Measurements from ENCODE around the gene UPF1.
A peak's percentile ranks its signal among the peaks of the same experiment; 100 is the strongest.

The UPF1 gene

GRCh38 chr19:18798384-18799352 is 33.1 kb upstream of the UPF1 start:
- TF ChIP-seq CTCF (IDR thresholded peaks at IDR 0.05; ENCODE audit: unreplicated experiment in 3 of 3) = peak in 2 of 3 experiments; percentile 13 to 25

GRCh38 chr19:18799389-18799970 is 32.3 kb upstream of the UPF1 start:
- H3K36me3 Mint-ChIP-seq (ENCODE audit: low read depth) = no peaks in the 10 kb centered on the region
- no peak overlapping the region for H3K4me3 Mint-ChIP-seq
- H3K27ac Mint-ChIP-seq = no peak overlapping the region
- H3K4me1 Mint-ChIP-seq = no peaks in the 10 kb centered on the region
- no peaks in the 10 kb centered on the region for H3K9me3 Mint-ChIP-seq
- peaks cover 55% of the 10 kb centered on the region for H3K27me3 Mint-ChIP-seq (ENCODE audit: low read depth)
- no peak for TF ChIP-seq CTCF (IDR thresholded peaks at IDR 0.05; ENCODE audit: unreplicated experiment in 3 of 3)

More at GRCh38 chr19:18798384-18799352, 33.1 kb upstream of the UPF1 start:
- Mint-ChIP-seq H3K4me3 (no peak overlapping the region), H3K9me3 (no peaks in the 10 kb centered on the region), H3K4me1 (no peaks in the 10 kb centered on the region), H3K27ac (no peak overlapping the region), H3K36me3 (ENCODE audit: low read depth) (no peaks in the 10 kb centered on the region), H3K27me3 (ENCODE audit: low read depth) (peaks cover 60% of the 10 kb centered on the region)

DNA sequence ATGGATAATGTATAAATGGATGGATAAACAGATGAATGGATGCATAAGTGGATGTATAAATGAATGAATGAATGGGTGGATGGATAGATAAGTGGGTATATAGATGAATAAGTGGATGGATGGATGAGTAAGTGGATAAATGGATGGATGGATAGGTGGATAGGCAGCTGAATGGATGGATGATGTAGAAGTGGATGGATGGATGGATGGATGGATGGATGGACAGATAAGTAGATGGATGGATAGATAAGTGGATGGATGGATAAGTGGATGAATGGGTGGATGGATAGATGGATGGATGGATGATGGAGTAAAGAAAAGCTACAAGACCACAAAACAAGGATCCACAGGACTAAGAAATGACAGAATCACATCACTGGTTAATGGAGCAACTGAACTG is 31.7 kb upstream of the UPF1 start:
- Mint-ChIP-seq H3K9me3 (no peaks in the 10 kb centered on the region), H3K4me3 (no peak overlapping the region), H3K27me3 (ENCODE audit: low read depth) (peaks cover 50% of the 10 kb centered on the region), H3K27ac (no peak overlapping the region), H3K4me1 (no peaks in the 10 kb centered on the region), H3K36me3 (ENCODE audit: low read depth) (no peaks in the 10 kb centered on the region)
- TF ChIP-seq CTCF (IDR thresholded peaks at IDR 0.05; ENCODE audit: unreplicated experiment in 3 of 3) = no peak

DNA sequence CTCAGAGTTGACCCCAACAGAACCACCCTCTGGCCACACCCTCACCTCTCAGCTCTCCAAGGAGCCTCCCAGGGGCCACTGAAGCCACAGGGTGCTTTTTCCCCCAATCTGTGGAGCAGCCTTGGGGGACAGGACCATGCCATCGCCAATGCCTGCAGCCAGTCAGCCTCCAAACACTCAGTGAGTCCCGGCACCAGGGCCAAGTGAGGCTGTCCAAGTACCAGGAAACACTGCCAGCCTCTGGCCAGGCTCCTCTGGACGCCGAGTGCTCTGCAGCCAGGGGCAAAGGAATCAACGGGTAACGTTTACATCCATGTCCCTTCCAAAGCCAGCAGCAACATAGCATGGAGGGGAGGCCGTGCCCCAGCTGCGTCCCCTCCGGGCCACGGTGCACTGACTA is 31.1 kb upstream of the UPF1 start:
- Mint-ChIP-seq H3K9me3 (no peaks in the 10 kb centered on the region), H3K4me1 (no peaks in the 10 kb centered on the region), H3K27ac (no peak overlapping the region), H3K36me3 (ENCODE audit: low read depth) (no peaks in the 10 kb centered on the region), H3K4me3 (no peak overlapping the region), H3K27me3 (ENCODE audit: low read depth) (peaks cover 48% of the 10 kb centered on the region)
- TF ChIP-seq CTCF (IDR thresholded peaks at IDR 0.05; ENCODE audit: unreplicated experiment in 3 of 3) = no peak

DNA sequence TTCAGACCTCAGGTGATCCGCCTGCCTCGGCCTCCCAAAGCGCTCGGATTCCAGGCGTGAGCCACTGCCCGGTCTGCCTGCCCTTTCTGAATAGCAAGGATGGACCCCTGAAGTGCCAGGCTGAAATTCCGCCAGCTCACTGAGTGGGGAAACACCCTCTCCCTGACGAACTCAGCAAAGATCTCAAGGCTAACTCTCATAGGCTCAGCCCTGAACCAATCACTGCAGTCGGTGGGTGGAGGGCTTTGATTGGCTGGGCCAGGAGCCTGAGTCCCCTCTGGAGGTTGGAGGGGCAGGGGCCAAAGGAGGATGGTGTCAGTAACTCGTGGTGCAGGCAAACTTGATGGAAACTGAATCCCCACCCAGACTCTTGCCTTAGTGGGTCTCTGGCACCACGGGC is 29.4 kb upstream of the UPF1 start:
- H3K4me3 Mint-ChIP-seq = no peak overlapping the region
- no peaks in the 10 kb centered on the region for H3K36me3 Mint-ChIP-seq (ENCODE audit: low read depth)
- no peaks in the 10 kb centered on the region for H3K9me3 Mint-ChIP-seq
- H3K27ac Mint-ChIP-seq = no peak overlapping the region
- no peaks in the 10 kb centered on the region for H3K4me1 Mint-ChIP-seq
- no peak for TF ChIP-seq CTCF (IDR thresholded peaks at IDR 0.05; ENCODE audit: unreplicated experiment in 3 of 3)
- peaks cover 39% of the 10 kb centered on the region for H3K27me3 Mint-ChIP-seq (ENCODE audit: low read depth)
